GM12874 (cell line): ENCODE results near the gene AADAT.

Experiments
- TF ChIP-seq, protein P1 (sequence below): IDR thresholded peaks from 2 replicates; pipeline ENCODE4 v1.5.1; 2011; ENCODE audit warnings: low read depth, mild to moderate bottlenecking, control low read depth, low read length, moderate library complexity; ENCODE audit not compliant: insufficient read depth

Gene AADAT

DNA sequence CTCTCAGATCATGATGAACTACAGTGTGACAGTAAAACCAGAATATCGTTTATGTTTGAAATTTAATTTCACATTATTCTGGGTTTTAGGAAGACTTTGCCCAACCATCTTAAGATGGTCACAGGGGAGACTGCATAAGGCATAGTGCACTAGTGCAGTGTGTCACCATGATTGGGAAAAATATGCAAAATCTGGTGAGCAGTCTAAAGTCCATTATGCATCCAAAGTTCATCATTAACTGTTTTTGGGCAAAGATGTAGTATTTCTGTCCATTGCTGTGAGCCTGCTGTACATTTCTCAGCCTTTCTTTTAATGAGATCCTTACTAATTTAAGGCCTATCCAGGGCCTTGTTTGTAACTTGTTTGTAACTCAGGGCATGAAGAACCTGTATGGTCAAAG is 52.3 kb downstream of the AADAT start:
- TF ChIP-seq, protein P1, sequence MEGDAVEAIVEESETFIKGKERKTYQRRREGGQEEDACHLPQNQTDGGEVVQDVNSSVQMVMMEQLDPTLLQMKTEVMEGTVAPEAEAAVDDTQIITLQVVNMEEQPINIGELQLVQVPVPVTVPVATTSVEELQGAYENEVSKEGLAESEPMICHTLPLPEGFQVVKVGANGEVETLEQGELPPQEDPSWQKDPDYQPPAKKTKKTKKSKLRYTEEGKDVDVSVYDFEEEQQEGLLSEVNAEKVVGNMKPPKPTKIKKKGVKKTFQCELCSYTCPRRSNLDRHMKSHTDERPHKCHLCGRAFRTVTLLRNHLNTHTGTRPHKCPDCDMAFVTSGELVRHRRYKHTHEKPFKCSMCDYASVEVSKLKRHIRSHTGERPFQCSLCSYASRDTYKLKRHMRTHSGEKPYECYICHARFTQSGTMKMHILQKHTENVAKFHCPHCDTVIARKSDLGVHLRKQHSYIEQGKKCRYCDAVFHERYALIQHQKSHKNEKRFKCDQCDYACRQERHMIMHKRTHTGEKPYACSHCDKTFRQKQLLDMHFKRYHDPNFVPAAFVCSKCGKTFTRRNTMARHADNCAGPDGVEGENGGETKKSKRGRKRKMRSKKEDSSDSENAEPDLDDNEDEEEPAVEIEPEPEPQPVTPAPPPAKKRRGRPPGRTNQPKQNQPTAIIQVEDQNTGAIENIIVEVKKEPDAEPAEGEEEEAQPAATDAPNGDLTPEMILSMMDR = no peak

DNA sequence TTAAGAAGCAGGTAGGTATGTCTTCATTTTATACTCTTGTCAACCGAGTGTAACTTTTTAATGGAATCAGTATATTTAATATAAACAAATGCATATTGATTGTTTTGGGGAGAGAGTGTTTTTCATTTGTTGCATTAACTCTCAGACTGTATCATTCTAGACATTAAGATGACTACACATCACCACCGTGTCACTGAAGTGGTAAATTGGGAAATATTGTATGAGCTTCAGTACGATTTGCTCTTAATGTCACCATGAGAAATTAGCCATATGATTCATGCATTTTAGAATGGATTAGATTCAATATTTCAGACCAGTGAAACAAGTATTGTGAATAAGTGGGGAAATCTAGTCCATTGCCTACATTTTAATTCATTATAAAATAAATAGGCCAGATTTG is 53.9 kb downstream of the AADAT start:
- TF ChIP-seq, protein P1 = no peak

DNA sequence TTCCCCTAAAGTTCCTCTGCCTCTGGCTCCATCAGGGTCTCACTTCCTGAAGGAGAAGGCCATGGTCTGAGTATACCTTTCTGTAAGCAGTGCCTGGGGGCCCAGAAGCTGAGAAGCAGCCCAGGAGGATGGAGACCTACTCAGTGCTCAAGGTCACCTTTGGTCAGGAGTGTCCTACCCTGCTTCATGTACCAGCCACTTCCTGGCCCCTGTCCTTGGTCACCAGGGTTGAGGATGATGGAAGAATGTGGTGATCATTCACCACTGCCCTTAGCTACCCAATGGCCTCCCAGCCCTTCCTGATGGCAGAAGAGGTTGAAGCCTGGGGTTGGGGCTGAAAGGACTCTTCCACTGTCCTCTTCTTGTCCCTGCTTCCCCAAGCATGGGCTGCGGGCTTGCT is 54.5 kb downstream of the AADAT start:
- TF ChIP-seq, protein P1 = no peak

DNA sequence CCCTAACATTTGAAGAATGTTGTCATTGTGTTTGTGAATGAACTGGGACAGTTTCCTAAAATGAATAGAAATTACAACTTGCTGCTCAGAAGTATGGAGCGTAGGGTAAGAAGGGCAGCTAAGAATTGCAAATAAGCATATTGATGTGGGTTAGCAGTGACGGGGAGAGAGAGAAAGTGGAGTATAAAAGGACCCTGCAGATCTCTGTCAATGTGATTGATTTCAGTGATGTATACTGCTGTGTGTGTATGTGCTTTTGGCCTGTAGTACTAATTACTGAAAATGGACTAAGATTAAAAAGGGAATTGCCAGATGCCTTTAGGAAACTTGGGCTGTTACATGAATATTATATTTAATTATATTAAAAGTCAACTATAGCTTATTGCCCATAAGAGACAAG is 55.8 kb downstream of the AADAT start:
- TF ChIP-seq, protein P1 = no peak

DNA sequence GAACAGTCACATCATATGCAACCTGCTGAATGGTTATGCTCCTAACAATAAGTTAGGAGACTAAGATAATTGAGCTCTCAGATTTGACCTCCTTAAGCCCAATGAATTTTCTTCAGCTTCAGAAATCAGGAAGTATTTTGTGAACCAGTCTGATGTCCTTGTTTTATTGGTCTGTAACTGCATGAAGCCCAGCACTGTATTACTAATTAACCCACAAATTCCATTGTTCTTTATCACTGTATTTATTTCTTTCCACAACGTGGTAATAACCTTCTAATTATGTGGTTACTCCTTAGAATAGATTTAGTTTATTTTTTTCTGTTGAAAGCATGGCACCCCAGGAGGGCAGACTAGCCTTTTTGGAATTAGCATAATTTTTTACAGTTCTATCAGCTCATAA is 59.6 kb downstream of the AADAT start:
- TF ChIP-seq, protein P1 = no peak

DNA sequence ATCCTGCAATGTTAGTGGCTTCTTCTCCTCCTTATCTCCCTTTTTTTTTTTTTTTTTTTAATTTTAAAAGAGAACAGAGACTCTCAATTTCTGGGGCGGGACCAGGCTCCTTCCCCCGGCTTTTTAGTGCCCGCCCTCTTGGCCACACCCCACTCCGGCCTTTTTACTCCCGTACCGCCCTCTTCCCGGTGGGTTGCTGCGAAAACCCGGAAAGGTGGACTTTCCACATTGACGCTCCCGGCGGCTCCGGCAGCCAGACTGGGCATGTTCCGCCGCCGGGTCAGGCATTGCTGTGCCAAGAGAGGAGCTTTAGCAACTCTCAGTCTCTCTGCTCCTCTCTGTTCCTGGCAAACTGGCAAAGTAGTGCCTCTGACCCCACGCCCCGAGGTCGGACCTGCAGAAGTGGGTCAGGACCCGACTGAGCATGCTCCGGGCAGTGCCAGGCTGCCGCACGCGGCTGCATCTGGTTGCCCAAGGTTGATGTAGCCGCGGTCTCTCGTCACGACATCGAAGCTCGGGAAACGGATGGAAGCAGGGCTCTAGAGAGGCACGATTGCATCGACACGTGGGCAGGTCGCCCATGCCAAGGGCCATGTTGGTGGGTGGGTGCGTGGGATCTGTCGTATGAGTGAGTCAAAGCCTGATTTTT is 62.5 kb downstream of the AADAT start:
- TF ChIP-seq, protein P1 = no peak

DNA sequence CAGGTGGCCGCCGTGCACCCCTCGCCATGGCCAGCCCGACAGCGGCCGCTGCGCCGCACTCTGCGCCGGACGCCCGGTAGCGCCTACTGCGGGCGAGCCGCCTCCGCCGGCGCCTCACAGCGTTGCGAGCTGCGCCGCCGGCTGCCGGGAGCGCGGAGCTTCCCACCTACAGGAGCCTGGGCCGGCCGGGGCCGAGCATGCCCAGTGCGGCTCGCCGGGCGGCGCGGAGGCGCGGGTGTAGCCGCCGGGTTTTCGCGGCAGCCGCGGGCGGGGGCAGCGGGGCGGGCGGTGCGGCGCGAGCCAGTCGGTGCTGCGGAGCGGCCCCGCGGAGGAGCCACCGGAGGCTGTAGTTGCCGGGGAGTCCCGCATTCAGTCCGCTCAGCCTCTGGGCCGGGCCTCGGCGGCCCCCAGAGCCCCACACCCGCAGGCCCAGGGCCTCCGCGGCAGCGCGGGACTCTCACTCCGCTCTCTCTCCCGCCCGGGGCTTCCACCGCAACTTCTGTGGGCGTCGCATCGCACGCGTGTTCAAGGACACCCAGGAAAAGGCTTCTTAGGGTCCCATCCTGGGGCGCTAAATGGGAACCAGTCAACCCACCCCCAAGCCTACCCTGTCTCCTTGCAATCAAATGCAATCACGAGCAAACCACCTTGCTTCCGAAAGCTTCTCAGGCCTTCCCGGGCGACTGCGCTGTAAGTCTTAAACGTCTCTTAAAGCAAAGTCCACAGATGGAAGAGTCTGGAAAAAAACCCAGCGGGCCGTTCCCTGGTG is 63.3 kb downstream of the AADAT start, which contains the start of gene MFAP3L:
Gene MFAP3L, minus strand, starts transcription at position 143 of the 769 bp plus-strand sequence. CDS start 20,518 bp downstream, outside the sequence.
- TF ChIP-seq, protein P1 = no peak
